ENCODE results near the gene FAM161A. TPM values are rescaled to one million over a fixed set of nuclear protein-coding genes. Genes with fewer than 3 reads are reported as not detected.
"Not testable (repeated sequence)": the region's sequence is repeated elsewhere in the genome, so short reads cannot be mapped to it uniquely, and the experiment has no call there.

FAM161A gene
- total RNA-seq, 6 experiments from 2014 or later: 0.64 to 2.2 (median 1.1) TPM

GRCh38 chr2:61807036-61807757, 46.7 kb downstream of the FAM161A start:
- Histone ChIP-seq H3K4me1 (no peaks in the 10 kb centered on the region), H3K4me3 (no peak overlapping the region), H3K27ac (no peak overlapping the region), H3K9me3 (no peaks in the 10 kb centered on the region), H3K27me3 (no peaks in the 10 kb centered on the region), H3K36me3 (no peaks in the 10 kb centered on the region)
- ATAC-seq: no peak
- intact Hi-C loops (cut with DNase I): no loop called here
- 83% methylated on average over 3 of the region's 3 CpGs for WGBS (ENCODE audit: insufficient coverage, low coverage, low lambda C conversion rate, missing lambda C conversion rate)
- TF ChIP-seq POLR2A (IDR thresholded peaks at IDR 0.05) (no peak), CTCF (IDR thresholded peaks at IDR 0.05) (no peak)
- DNase-seq: no peak

DNA sequence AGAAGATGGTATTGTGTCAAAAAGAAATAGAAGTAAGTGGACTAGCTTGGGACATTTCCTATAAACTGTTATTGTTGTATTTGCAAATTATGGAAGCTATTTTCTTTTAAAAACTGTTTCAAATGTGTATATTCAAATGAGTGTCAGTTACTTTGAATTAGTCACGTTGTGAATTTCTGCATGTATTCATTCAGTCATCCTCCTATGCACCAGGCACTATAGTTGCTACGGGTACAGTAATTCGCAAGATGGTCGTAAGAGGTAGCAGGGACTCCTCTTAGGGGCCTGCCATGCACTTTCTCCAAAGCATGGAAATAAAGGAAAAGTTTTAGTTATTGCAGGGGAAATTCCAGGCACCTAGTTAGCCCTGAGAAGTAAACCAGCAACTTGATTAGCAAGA, 51.3 kb downstream of the FAM161A start:
- intact Hi-C loops (cut with DNase I): no loop called here
- Histone ChIP-seq H3K27ac (no peak overlapping the region), H3K4me1 (no peaks in the 10 kb centered on the region), H3K36me3 (no peaks in the 10 kb centered on the region), H3K27me3 (no peaks in the 10 kb centered on the region), H3K4me3 (no peak overlapping the region), H3K9me3 (no peaks in the 10 kb centered on the region)
- WGBS (ENCODE audit: insufficient coverage, low coverage, low lambda C conversion rate, missing lambda C conversion rate): 60% methylated on average over 4 of the region's 4 CpGs
- DNase-seq: no peak
- no peak for ATAC-seq
- no peak for TF ChIP-seq POLR2A (IDR thresholded peaks at IDR 0.05)
- no peak for TF ChIP-seq CTCF (IDR thresholded peaks at IDR 0.05)

- intact Hi-C loops (cut with DNase I): no loop called here
- Histone ChIP-seq H3K4me3 (no peak overlapping the region), H3K4me1 (no peaks in the 10 kb centered on the region), H3K27ac (no peak overlapping the region), H3K36me3 (no peaks in the 10 kb centered on the region), H3K27me3 (no peaks in the 10 kb centered on the region), H3K9me3 (no peaks in the 10 kb centered on the region)
- WGBS (ENCODE audit: insufficient coverage, low coverage, low lambda C conversion rate, missing lambda C conversion rate): 71% methylated on average over 5 of the region's 6 CpGs
- DNase-seq: no peak
- TF ChIP-seq POLR2A (IDR thresholded peaks at IDR 0.05) (no peak), CTCF (IDR thresholded peaks at IDR 0.05) (no peak)
- no peak for ATAC-seq
Measured at GRCh38 chr2:61799099-61799498, 54.8 kb downstream of the FAM161A start.

- 54% methylated on average over 2 of the region's 4 CpGs for WGBS (ENCODE audit: insufficient coverage, low coverage, low lambda C conversion rate, missing lambda C conversion rate)
- not testable (repeated sequence) for ATAC-seq
Measured at GRCh38 chr2:61797446-61797845, 56.4 kb downstream of the FAM161A start.

GRCh38 chr2:61795408-61795807, 58.5 kb downstream of the FAM161A start:
- no peaks in the 10 kb centered on the region for H3K36me3 ChIP-seq
- ATAC-seq (no peak), DNase-seq (no peak)
- H3K27me3 ChIP-seq: no peaks in the 10 kb centered on the region
- H3K27ac ChIP-seq: no peak overlapping the region
- TF ChIP-seq CTCF (IDR thresholded peaks at IDR 0.05): no peak
- TF ChIP-seq POLR2A (IDR thresholded peaks at IDR 0.05): no peak
- WGBS (ENCODE audit: insufficient coverage, low coverage, low lambda C conversion rate, missing lambda C conversion rate): 67% methylated on average over 2 of the region's 2 CpGs
- no peaks in the 10 kb centered on the region for H3K9me3 ChIP-seq
- intact Hi-C loops (cut with DNase I): no loop called here
- H3K4me1 ChIP-seq: no peaks in the 10 kb centered on the region
- no peak overlapping the region for H3K4me3 ChIP-seq

More at GRCh38 chr2:61797446-61797845, 56.4 kb downstream of the FAM161A start:
- H3K9me3 ChIP-seq; H3K4me1 ChIP-seq; intact Hi-C loops (cut with DNase I); DNase-seq; H3K27ac ChIP-seq; H3K4me3 ChIP-seq; H3K27me3 ChIP-seq; H3K36me3 ChIP-seq: not testable (repeated sequence)

All from right lobe of liver (tissue), 6 donors.